ENCODE results near the gene OR1D5.
"Not testable (repeated sequence)": the region's sequence is repeated elsewhere in the genome, so short reads cannot be mapped to it uniquely, and the experiment has no call there.

OR1D5 gene

DNA sequence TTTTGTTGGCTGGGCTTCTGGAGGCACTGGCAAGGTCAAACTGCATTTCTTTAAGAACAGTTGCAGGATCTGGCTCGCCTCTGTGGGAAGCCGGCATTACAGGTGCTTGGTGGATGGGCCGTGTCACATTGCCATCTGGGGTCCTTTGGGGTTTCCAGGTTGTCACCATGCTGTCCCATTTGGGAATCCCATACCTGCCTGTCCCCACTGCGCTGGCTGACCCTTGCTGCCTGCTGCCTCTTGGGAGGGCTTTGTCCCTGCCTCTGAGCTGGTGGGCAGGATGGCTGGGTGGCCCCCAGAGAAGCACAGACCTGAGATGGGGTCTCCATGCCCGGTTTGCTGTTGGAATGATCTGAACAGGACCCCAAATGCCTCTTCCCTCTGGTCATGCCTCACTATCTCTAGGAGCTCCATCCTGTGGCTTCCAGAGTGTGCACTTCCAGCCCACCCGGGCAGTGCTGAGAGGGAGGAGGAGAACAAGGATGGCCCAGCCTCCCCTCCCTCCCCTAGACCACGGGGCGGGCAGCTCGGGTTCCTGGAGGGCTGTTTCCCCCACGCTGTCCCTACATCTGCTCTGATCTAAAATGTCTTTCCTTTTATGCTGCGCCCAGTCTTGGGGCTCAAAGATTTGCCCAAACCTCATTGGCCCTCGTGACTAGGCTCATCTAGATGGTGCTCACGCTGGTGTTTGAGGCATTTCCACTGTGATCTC is 28.0 kb downstream of the OR1D5 start:
- TF ChIP-seq, protein P1, sequence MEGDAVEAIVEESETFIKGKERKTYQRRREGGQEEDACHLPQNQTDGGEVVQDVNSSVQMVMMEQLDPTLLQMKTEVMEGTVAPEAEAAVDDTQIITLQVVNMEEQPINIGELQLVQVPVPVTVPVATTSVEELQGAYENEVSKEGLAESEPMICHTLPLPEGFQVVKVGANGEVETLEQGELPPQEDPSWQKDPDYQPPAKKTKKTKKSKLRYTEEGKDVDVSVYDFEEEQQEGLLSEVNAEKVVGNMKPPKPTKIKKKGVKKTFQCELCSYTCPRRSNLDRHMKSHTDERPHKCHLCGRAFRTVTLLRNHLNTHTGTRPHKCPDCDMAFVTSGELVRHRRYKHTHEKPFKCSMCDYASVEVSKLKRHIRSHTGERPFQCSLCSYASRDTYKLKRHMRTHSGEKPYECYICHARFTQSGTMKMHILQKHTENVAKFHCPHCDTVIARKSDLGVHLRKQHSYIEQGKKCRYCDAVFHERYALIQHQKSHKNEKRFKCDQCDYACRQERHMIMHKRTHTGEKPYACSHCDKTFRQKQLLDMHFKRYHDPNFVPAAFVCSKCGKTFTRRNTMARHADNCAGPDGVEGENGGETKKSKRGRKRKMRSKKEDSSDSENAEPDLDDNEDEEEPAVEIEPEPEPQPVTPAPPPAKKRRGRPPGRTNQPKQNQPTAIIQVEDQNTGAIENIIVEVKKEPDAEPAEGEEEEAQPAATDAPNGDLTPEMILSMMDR (conservative IDR thresholded peaks at IDR 0.05), result no peak
- no peak for TF ChIP-seq ZFX (IDR thresholded peaks at IDR 0.05)

DNA sequence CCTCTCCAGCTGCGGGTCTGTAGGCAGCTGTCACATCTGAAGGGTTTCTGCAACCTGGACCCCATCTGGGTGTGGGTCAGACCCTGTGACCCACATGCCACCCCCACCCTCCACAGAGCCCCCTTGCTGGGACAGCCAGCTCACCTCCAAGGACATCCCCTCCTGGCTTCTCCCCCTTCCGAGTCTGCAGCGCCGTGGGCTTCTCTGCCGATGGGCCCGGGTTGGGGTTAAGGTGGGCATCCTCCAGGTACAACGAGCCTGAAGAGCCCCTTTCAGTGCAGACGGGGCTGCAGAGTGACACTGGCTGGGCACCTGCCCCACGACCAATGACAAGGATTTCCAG is 28.9 kb downstream of the OR1D5 start:
- no peak for TF ChIP-seq ZFX (IDR thresholded peaks at IDR 0.05)
- TF ChIP-seq, protein P1 (conservative IDR thresholded peaks at IDR 0.05), result no peak
- no peak overlapping the region for H3K27ac ChIP-seq

More for the DNA sequence above, 28.0 kb downstream of the OR1D5 start:
- no peak overlapping the region for H3K27ac ChIP-seq

DNA sequence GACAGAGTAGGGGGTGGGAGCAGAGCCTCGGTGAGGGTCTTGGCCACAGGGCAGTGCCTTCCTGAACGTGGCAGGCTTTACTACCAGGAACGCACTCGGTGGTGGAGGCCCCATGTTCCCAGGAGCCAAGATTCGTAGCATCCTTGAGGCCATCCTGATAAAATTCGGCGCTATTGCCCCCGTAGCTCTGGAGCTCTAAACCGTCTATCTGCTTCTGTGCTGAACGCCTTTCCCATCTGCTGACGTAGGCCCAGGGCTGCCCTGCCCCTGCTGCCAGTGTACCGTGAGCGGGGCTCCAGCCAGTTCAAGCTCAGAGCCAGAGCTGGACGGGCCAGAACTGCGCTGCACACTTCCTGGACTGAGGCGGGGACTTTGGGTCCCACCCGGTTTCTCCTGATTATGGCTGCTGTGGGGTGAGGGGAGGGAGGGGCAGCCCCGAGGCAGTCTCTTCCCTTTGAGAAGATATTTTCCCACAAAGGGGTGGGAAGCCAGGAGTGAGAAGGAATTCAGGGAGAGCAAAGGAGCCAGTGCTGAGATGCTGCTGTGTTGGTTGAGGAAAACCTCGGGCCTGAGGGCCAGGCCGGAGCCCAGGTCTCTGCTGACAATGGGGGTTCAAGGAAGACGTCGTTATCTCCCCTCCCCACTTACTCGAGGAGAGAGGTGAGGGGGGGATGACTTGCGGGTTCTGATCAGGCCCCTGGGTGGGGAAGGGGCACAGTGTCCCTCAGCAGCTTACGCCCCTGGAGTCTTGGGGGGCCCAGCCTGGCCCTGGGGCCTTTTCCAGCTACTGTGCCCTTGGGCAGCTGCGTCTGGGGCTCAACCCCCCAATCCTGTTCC is 29.4 kb downstream of the OR1D5 start:
- no peak overlapping the region for H3K27ac ChIP-seq
- no peak for TF ChIP-seq ZFX (IDR thresholded peaks at IDR 0.05)
- TF ChIP-seq, protein P1 (conservative IDR thresholded peaks at IDR 0.05), result no peak

DNA sequence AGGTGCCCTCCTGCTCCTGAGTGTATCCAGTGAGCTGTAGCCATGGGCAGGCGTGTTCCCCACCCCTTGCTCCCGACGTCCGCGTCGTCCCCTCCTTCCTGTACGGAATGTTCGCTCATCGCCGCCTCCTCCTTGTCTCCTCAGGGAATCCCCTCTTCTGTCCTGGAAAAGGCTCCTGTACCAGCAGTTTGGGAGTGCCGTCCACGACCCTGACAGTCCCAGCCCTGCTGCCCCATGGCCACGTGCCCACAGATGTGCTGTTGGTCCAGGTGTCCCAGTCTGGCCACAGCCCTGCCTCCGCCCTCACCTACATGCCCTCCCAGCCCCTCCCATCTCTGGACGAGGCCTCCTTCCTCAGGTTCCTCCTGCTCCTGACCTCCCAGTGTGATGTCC is 30.2 kb downstream of the OR1D5 start:
- TF ChIP-seq, protein P1 (conservative IDR thresholded peaks at IDR 0.05), result no peak
- no peak for TF ChIP-seq ZFX (IDR thresholded peaks at IDR 0.05)
- no peak overlapping the region for H3K27ac ChIP-seq

DNA sequence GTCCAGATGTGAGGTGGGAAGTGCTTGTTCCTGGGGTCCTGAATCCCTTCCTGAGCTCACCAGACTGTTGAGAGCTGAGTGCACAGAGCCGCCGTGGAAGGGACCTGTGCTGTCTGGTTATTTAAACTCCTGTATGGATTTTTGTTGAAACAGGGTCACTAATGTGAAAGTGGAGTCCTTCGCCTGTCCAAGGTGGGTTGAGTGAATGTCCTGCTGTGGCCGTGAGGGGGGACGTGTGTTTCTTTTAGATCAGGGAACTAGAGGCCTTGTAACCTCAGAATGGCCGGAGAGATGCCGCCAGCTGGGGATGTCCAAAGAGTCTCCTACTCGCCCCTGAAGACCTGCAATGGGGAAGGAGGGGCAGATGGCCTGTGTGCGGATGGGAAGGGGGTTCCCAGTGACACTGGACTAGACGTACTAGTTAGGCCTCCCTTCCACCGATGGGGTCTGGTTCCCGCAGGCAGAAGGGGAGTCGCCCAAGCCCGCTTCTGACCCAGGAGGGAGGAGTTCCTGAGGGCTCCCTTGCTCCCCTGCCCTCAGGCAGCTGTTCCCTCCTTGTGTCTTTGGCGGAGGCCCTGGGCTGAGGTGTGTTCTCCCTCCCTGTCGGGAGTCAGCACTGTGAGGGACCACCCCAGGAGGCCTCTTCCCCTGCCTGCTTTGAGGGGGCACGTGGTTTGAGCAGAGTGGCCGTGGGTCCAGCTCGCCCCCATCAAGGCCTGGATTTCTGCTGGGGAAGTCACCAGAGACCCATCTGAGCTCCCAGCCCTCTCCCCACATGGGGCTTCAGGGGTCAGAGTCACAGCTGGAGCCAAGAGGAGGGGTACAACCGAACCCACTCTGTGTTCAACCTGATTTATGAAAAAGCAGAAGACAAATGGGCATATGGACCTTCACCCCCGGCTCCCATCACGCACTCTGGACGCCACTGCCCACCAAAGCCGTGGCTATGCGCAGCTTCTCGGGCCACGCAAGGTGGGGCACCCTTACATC is 30.9 kb downstream of the OR1D5 start:
- H3K27ac ChIP-seq, result no peak overlapping the region
- TF ChIP-seq ZFX (IDR thresholded peaks at IDR 0.05), result no peak
- TF ChIP-seq, protein P1 (conservative IDR thresholded peaks at IDR 0.05), result no peak

DNA sequence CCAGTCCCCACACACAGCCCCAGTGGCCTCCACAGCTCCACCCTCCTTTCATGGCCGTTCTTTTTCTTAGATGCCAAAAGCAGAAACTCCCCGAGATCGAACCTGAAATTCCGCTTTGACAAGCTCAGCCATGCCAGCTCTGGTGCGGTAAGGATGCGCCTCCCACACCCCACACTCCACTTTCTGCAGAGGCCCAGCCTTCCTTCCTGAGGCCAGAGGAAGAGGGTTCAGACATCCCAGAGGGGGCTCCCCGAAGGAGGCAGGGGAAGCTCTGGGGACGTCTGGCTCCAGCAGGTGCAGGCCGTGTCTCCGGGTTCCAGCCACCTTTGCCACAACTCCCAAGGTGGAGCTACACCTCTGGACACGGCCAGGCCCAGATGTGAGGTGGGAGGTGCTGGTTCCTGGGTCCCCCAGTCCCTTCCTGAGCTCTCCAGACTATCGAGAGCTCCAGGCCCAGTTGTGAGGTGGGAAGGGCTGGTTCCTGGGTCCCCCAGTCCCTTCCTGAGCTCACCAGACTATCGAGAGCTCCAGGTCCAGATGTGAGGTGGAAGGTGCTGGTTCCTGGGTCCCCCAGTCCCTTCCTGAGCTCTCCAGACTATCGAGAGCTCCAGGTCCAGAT is 32.4 kb downstream of the OR1D5 start:
- H3K27ac ChIP-seq, result not testable (repeated sequence)

DNA sequence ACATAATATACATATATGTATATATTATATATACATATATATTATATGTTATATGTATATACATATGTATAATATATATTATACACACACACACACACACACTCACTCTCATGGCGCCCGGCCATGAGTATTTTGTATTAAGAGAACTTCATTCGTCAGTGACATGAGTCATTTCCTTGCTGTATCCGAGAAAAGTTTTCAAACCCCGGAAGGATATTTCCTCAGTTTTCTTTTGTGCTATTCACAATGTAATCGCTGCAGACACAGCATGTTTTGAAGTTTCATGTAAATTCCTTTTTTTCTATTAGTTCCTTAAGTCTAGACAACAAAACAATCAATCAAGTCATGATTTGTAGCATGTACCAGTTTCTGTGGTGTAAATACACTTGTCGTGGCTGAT is 33.3 kb downstream of the OR1D5 start:
- no peak for TF ChIP-seq ZFX (IDR thresholded peaks at IDR 0.05)
- TF ChIP-seq, protein P1 (conservative IDR thresholded peaks at IDR 0.05), result no peak
- no peak overlapping the region for H3K27ac ChIP-seq

Measured in C4-2B (cell line).